Heart left ventricle (tissue), 16 donors: ENCODE results near the gene CFAP45. TPM values are rescaled to one million over a fixed set of nuclear protein-coding genes. Genes with fewer than 3 reads are reported as not detected.

ENCODE experiments used
- ATAC-seq, 4 donors: fragments of 200-7000 bp; cut with Tn5 transposase; one replicate each; pipeline ENCODE4 v1.9.1; 2020 to 2022; ENCODE audit warnings: moderate library complexity in 4 of 4, mild to moderate bottlenecking in 3 of 4, moderate number of reproducible peaks in 1 of 4
- DNase-seq, 5 donors: peaks; one replicate each; pipeline ENCODE4 v3.0.0-alpha.2; 2020
- H3K27ac ChIP-seq, 12 donors: fragments of 200-600 bp; sonication (generic) in 4 of 12; one replicate each; pipeline versions ENCODE4 v1.5.0 to v1.8.0; 2016 to 2022; ENCODE audit warnings: mild to moderate bottlenecking in 2 of 12
- H3K27me3 ChIP-seq, 9 donors: fragments of 200-600 bp; sonication (generic) in 2 of 9; one replicate each; pipeline versions ENCODE4 v1.5.1 to v1.8.0; 2016 to 2022; ENCODE audit warnings: mild to moderate bottlenecking in 3 of 9
- H3K36me3 ChIP-seq, 9 donors: fragments of 200-600 bp; sonication (generic) in 2 of 9; one replicate each; pipeline versions ENCODE4 v1.5.0 to v1.8.0; 2018 to 2022; ENCODE audit warnings: mild to moderate bottlenecking in 2 of 9
- H3K4me1 ChIP-seq, 12 donors: fragments of 200-600 bp; sonication (generic) in 4 of 12; one replicate each; pipeline versions ENCODE4 v1.5.0 to v1.8.0; 2016 to 2022; ENCODE audit warnings: mild to moderate bottlenecking in 3 of 12
- H3K4me3 ChIP-seq, 12 donors: fragments of 200-600 bp; sonication (generic) in 4 of 12; one replicate each; pipeline versions ENCODE4 v1.5.0 to v1.8.0; 2017 to 2022; ENCODE audit warnings: mild to moderate bottlenecking in 9 of 12, moderate library complexity in 4 of 12
- H3K9me3 ChIP-seq, 12 donors: fragments of 200-600 bp; sonication (generic) in 4 of 12; one replicate each; pipeline versions ENCODE4 v1.5.0 to v1.8.0; 2016 to 2022; ENCODE audit warnings: mild to moderate bottlenecking in 1 of 12
- CTCF ChIP-seq, 12 donors: fragments of 200-600 bp; sonication (generic) in 4 of 12; IDR thresholded peaks; one replicate each; pipeline versions ENCODE4 v1.5.0 to v1.8.0; 2018 to 2022; ENCODE audit warnings: antibody characterized with exemption in 12 of 12, mild to moderate bottlenecking in 5 of 12
- POLR2A ChIP-seq, 2 donors: fragments of 450-650 bp; IDR thresholded peaks; one replicate each; pipeline ENCODE4 v1.6.1; 2017; ENCODE audit warnings: antibody characterized with exemption in 2 of 2, mild to moderate bottlenecking in 2 of 2, moderate library complexity in 2 of 2
- WGBS, 4 donors: extraction: QIAGEN DNeasy Blood & Tissue Kit in 2 of 4; methylation state at CpG; one replicate each; pipeline versions ENCODE4 v1.1.5 to v1.1.7; 2013 to 2018; 5-methylcytosine and 5-hydroxymethylcytosine counted together
- intact Hi-C, 10 donors: fragments of 100-400 bp; cut with DNase I; formaldehyde crosslinking; loops; one replicate each; pipeline versions ENCODE4 v1.11.1 to v1.14.2; 2022
- polyA plus RNA-seq, 2 donors: library from polyadenylated mRNA; stranded (reverse); fragments of 200-250 nt; gene quantifications; one replicate each; pipeline ENCODE4 v1.2.3, GENCODE V29; 2013
- total RNA-seq, 9 donors: library from RNA; depleted of rRNA in 2 of 9; stranded (reverse); fragments of >200 nt in 2 of 9; fragmentation: NEBNext Ultra II Directional in 3 of 9; extraction: Animal tissue kit (Norgen Biotek cat#: 25700) in 3 of 9; gene quantifications; one replicate each; pipeline versions ENCODE4 v1.1.0 to v1.2.4, GENCODE V29; 2016 to 2023
- donor health status: ischemic (EF 13 %, LVEDD 7.1; RV severe dilation, severe dysfunction).
- donor health status: healthy with polysubstance abuse.
- donor health status: DM: no; HTN: yes; CAD: no.
- donor health status: DM: no; HTN: no; CAD: no.
- donor health status: ischemic (EF 25% LVEDD 6.9; RV normal size, moderate dysfunction).
- donor health status: ischemic (EF 25% LVEDD 5.7; RV mildly dilated, moderate dysfunction).
- donor health status: healthy.
- donor health status: DM: yes; HTN: yes; CAD: no.
- donor health status: ischemic (EF 35%, LVEDD 5.7; RV mildly dilated, moderate dysfunction).
- donor health status: nonischemic (EF 11% LVEDD 7.7; RV severe dilation, severe dysfunction).
- donor health status: DM: yes; HTN: yes; CAD: no.
- donor health status: PGD.
- donor health status: ischemic (EF 29% LVEDD 5.4; RV normal size, mild dysfunction).
- donor health status: nonischemic (EF 23%, LVEDD 6.1; RV moderate dilation, normal function).

CFAP45 gene
- total and polyA plus RNA-seq, 11 donors: 0.29 to 1.8 (median 0.62) TPM; not detected in 2

GRCh38 chr1:159869173-159869572 is 30.8 kb downstream of the CFAP45 start:
- no peak for ATAC-seq
- Histone ChIP-seq H3K27ac (no peak overlapping the region), H3K9me3 (no peaks in the 10 kb centered on the region), H3K4me3 (no peak overlapping the region), H3K36me3 (no peaks in the 10 kb centered on the region), H3K4me1 (peaks cover 0 to 18% (median 11%) of the 10 kb centered on the region in 12 donors), H3K27me3 (peaks cover 0 to 16% (median 0%) of the 10 kb centered on the region in 9 donors)
- DNase-seq: no peak
- 66 to 81% (median 70%) methylated on average over 4 of the region's 4 CpGs for WGBS, 4 donors
- no peak for TF ChIP-seq CTCF (IDR thresholded peaks at IDR 0.05)
- no peak for TF ChIP-seq POLR2A (IDR thresholded peaks at IDR 0.05)
- intact Hi-C loops: no loop called here

DNA sequence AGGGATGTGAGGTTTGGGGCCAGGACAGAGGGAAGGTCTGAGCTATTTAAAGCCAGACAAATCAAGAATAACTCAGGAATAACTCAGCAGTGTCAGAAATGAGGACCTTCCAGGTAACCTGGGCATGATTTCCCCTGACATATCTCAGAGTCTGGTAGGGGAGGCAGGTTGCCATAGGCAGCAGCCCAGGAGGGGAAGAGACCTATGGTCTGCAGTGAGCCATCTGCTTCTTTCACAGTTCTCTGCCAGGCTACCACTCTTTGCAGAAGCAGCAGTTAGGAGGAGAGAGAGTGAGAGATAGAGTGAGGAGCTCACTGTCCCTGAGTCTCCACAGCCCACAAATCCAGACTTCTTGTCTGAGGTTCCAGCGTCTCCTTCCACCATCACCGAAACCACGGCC is 31.2 kb downstream of the CFAP45 start:
- intact Hi-C loops: no loop called here
- H3K27ac ChIP-seq: no peak overlapping the region
- no peaks in the 10 kb centered on the region for H3K36me3 ChIP-seq
- ATAC-seq (no peak), DNase-seq (no peak)
- H3K4me1 ChIP-seq: peaks cover 0 to 18% (median 11%) of the 10 kb centered on the region in 12 donors
- H3K4me3 ChIP-seq: no peak overlapping the region
- WGBS, 4 donors: 61 to 84% (median 71%) methylated on average over 3 of the region's 3 CpGs
- TF ChIP-seq POLR2A (IDR thresholded peaks at IDR 0.05): no peak
- TF ChIP-seq CTCF (IDR thresholded peaks at IDR 0.05): no peak
- peaks cover 0 to 16% (median 0%) of the 10 kb centered on the region in 9 donors for H3K27me3 ChIP-seq
- no peaks in the 10 kb centered on the region for H3K9me3 ChIP-seq

- H3K9me3 ChIP-seq: no peaks in the 10 kb centered on the region
- peaks cover 0 to 7% (median 0%) of the 10 kb centered on the region in 9 donors for H3K27me3 ChIP-seq
- ATAC-seq (peak; percentile 38 to 90 (median 77)), DNase-seq (peak in 1 of 5 donors; percentile 50)
- TF ChIP-seq CTCF (IDR thresholded peaks at IDR 0.05): no peak
- no peak for TF ChIP-seq POLR2A (IDR thresholded peaks at IDR 0.05)
- H3K4me3 ChIP-seq: peak overlapping the region in 1 of 12 donors; percentile 9
- H3K27ac ChIP-seq: no peak overlapping the region
- intact Hi-C loops: no loop called here
- H3K4me1 ChIP-seq: peaks cover 0 to 18% (median 11%) of the 10 kb centered on the region in 12 donors
- no peaks in the 10 kb centered on the region for H3K36me3 ChIP-seq
- WGBS, 4 donors: 16 to 20% (median 17%) methylated on average over 9 of the region's 9 CpGs
Observed at GRCh38 chr1:159867664-159868026, 32.3 kb downstream of the CFAP45 start.

GRCh38 chr1:159866905-159867663 is 32.9 kb downstream of the CFAP45 start:
- DNase-seq (no peak), ATAC-seq (no peak)
- peaks cover 0 to 6% (median 0%) of the 10 kb centered on the region in 9 donors for H3K27me3 ChIP-seq
- H3K4me3 ChIP-seq: no peak overlapping the region
- no peaks in the 10 kb centered on the region for H3K9me3 ChIP-seq
- H3K4me1 ChIP-seq: peaks cover 0 to 18% (median 11%) of the 10 kb centered on the region in 12 donors
- H3K27ac ChIP-seq: no peak overlapping the region
- TF ChIP-seq POLR2A (IDR thresholded peaks at IDR 0.05) (no peak), CTCF (IDR thresholded peaks at IDR 0.05) (no peak)
- WGBS, 4 donors: 53 to 63% (median 61%) methylated on average over 14 of the region's 14 CpGs
- no peaks in the 10 kb centered on the region for H3K36me3 ChIP-seq
- intact Hi-C loops: no loop called here
